Gastrocnemius medialis (tissue), 4 donors: ENCODE results near the gene DLG4. TPM values are rescaled to one million over a fixed set of nuclear protein-coding genes. Genes with fewer than 3 reads are reported as not detected.

ENCODE experiments used
- ATAC-seq, 2 donors: fragments of 150-250 bp; one replicate each; pipeline ENCODE4 v1.9.1; 2016
- DNase-seq, 2 donors: peaks; one replicate each; pipeline ENCODE4 v3.0.0-alpha.2; 2019
- H3K27ac ChIP-seq, 4 donors: fragments of 200-600 bp; sonication (generic); 1 replicate in 1 of 4; 2 replicates in 3 of 4; pipeline ENCODE4 v1.5.1; 2016 to 2018; ENCODE audit warnings: mild to moderate bottlenecking in 2 of 4, moderate library complexity in 1 of 4
- H3K27me3 ChIP-seq, 3 donors: fragments of 200-600 bp; sonication (generic) in 2 of 3; 1 replicate in 1 of 3; 2 replicates in 2 of 3; pipeline versions ENCODE4 v1.5.1 to v1.6.0; 2016 to 2019; ENCODE audit warnings: mild to moderate bottlenecking in 1 of 3, moderate library complexity in 1 of 3
- H3K36me3 ChIP-seq, 2 donors: fragments of 200-600 bp; sonication (generic) in 1 of 2; one replicate each; pipeline ENCODE4 v1.5.1; 2017 to 2018
- H3K4me1 ChIP-seq, 2 donors: fragments of 200-600 bp; sonication (generic) in 1 of 2; one replicate each; pipeline ENCODE4 v1.5.1; 2016 to 2017; ENCODE audit warnings: mild to moderate bottlenecking in 2 of 2
- H3K4me3 ChIP-seq, 4 donors: fragments of 200-600 bp; sonication (generic) in 3 of 4; 1 replicate in 1 of 4; 2 replicates in 3 of 4; pipeline ENCODE4 v1.5.1; 2016 to 2019; ENCODE audit warnings: mild to moderate bottlenecking in 2 of 4
- H3K9me3 ChIP-seq, 3 donors: fragments of 200-600 bp; sonication (generic) in 2 of 3; 1 replicate in 1 of 3; 2 replicates in 2 of 3; pipeline ENCODE4 v1.5.1; 2016 to 2019
- CTCF ChIP-seq, 5 experiments: fragments of 450-650 bp in 3 of 5; fragments of 200-600 bp in 2 of 5; sonication (generic) in 2 of 5; IDR thresholded peaks in 4 of 5; conservative IDR thresholded peaks in 1 of 5; 1 replicate in 4 of 5; 2 replicates in 1 of 5; pipeline ENCODE4 v1.5.1; 2016 to 2019; ENCODE audit warnings: antibody characterized with exemption in 5 of 5, mild to moderate bottlenecking in 3 of 5, moderate library complexity in 3 of 5
- POLR2A ChIP-seq, 2 donors: fragments of 450-650 bp; IDR thresholded peaks; one replicate each; pipeline ENCODE4 v1.6.1; 2017; ENCODE audit warnings: antibody characterized with exemption in 2 of 2, mild to moderate bottlenecking in 2 of 2, moderate library complexity in 2 of 2
- in situ Hi-C, 4 donors: fragments of 200-750 bp; cut with MboI; loops; one replicate each; pipeline versions ENCODE4 v1.15.0 to v1.8.0; 2017; ENCODE audit warnings: low sequenced_read_pairs in 4 of 4
- intact Hi-C: fragments of 100-400 bp; cut with DNase I; formaldehyde crosslinking; loops from one replicate; pipeline ENCODE4 v1.15.1; 2023; ENCODE audit warnings: low total_unique reads
- total RNA-seq, 4 donors: library from RNA; depleted of rRNA; stranded (reverse); fragments of >200 nt; gene quantifications; one replicate each; pipeline versions ENCODE4 v1.1.0 to v1.2.3, GENCODE V29; 2016

DLG4 gene
- total RNA-seq, 4 donors from 2014 or later: 3.5 to 6.7 (median 5.3) TPM

GRCh38 chr17:7250695-7251627, 31.3 kb upstream of the DLG4 start:
- Histone ChIP-seq H3K36me3 (peaks cover 0 to 28% of the 10 kb centered on the region in 2 donors), H3K4me3 (peak overlapping the region; percentile 69 to 98 (median 81)), H3K27me3 (no peaks in the 10 kb centered on the region), H3K27ac (peak overlapping the region; percentile 98 to 100 (median 98)), H3K4me1 (peaks cover 43 to 44% of the 10 kb centered on the region in 2 donors), H3K9me3 (no peaks in the 10 kb centered on the region)
- in situ Hi-C loops (loop anchor here in 1 of 4 donors (10.0 kb wide), 1 partner anchor 54 kb away; the partner anchor contains the start of gene EIF5A), intact Hi-C loops (loop anchor here (5.0 kb wide), 2 partner anchors 321 to 436 kb away; partner anchors contain the start of genes TP53 and WRAP53)
- no peak for DNase-seq
- no peak for ATAC-seq
- TF ChIP-seq POLR2A (IDR thresholded peaks at IDR 0.05) (no peak), CTCF (IDR thresholded peaks at IDR 0.05 in 4 of 5, conservative IDR thresholded peaks at IDR 0.05 in 1 of 5) (no peak)

- Histone ChIP-seq H3K27me3 (no peaks in the 10 kb centered on the region), H3K4me3 (peak overlapping the region; percentile 69 to 98 (median 81)), H3K4me1 (peaks cover 43 to 44% of the 10 kb centered on the region in 2 donors), H3K36me3 (peaks cover 0 to 28% of the 10 kb centered on the region in 2 donors), H3K27ac (peak overlapping the region; percentile 98 to 100 (median 98)), H3K9me3 (no peaks in the 10 kb centered on the region)
- intact Hi-C loops: loop anchor here (2.0 to 5.0 kb wide), 3 partner anchors 233 to 437 kb away; partner anchors contain the start of genes TP53 and WRAP53
- DNase-seq: no peak
- ATAC-seq: no peak
- no peak for TF ChIP-seq POLR2A (IDR thresholded peaks at IDR 0.05)
- no peak for TF ChIP-seq CTCF (IDR thresholded peaks at IDR 0.05 in 4 of 5, conservative IDR thresholded peaks at IDR 0.05 in 1 of 5)
- in situ Hi-C loops: loop anchor here in 1 of 4 donors (10.0 kb wide), 1 partner anchor 55 kb away; the partner anchor contains the start of gene EIF5A
Measured at GRCh38 chr17:7249830-7250229, 30.2 kb upstream of the DLG4 start.

GRCh38 chr17:7249214-7249613, 29.6 kb upstream of the DLG4 start:
- H3K36me3 ChIP-seq: peaks cover 0 to 29% of the 10 kb centered on the region in 2 donors
- H3K4me3 ChIP-seq: peak overlapping the region; percentile 69 to 98 (median 81)
- peak overlapping the region; percentile 98 to 100 (median 98) for H3K27ac ChIP-seq
- TF ChIP-seq POLR2A (IDR thresholded peaks at IDR 0.05): no peak
- TF ChIP-seq CTCF (IDR thresholded peaks at IDR 0.05 in 4 of 5, conservative IDR thresholded peaks at IDR 0.05 in 1 of 5): no peak
- in situ Hi-C loops: no loop called here
- H3K4me1 ChIP-seq: peaks cover 43 to 44% of the 10 kb centered on the region in 2 donors
- intact Hi-C loops: loop anchor here (2.0 kb wide), 1 partner anchor 234 kb away; no protein-coding TSS in a partner anchor
- DNase-seq (peak in 1 of 2 donors; percentile 45), ATAC-seq (peak in 1 of 2 donors; percentile 7)
- no peaks in the 10 kb centered on the region for H3K27me3 ChIP-seq
- no peaks in the 10 kb centered on the region for H3K9me3 ChIP-seq

GRCh38 chr17:7248796-7249195, 29.2 kb upstream of the DLG4 start:
- DNase-seq (peak; percentile 74 to 91), ATAC-seq (peak; percentile 65 to 67)
- Histone ChIP-seq H3K9me3 (no peaks in the 10 kb centered on the region), H3K4me1 (peaks cover 43 to 44% of the 10 kb centered on the region in 2 donors), H3K36me3 (peaks cover 0 to 32% of the 10 kb centered on the region in 2 donors), H3K27ac (peak overlapping the region; percentile 98 to 100 (median 98)), H3K4me3 (peak overlapping the region in 3 of 4 donors; percentile 37 to 81 (median 69)), H3K27me3 (no peaks in the 10 kb centered on the region)
- TF ChIP-seq CTCF (IDR thresholded peaks at IDR 0.05 in 4 of 5, conservative IDR thresholded peaks at IDR 0.05 in 1 of 5): no peak
- TF ChIP-seq POLR2A (IDR thresholded peaks at IDR 0.05): peak; percentile 80 to 87
- intact Hi-C loops: loop anchor here (2.0 kb wide), 1 partner anchor 234 kb away; no protein-coding TSS in a partner anchor
- in situ Hi-C loops: no loop called here
